HL-60 (cell line): ENCODE data around the gene WDR38.
A peak's percentile ranks its signal among the peaks of the same experiment; 100 is the strongest.

ENCODE experiments used
- DNase-seq, 2 experiments: peaks; one replicate each; pipeline ENCODE4 v3.0.0-alpha.2; 2010 to 2020; ENCODE audit warnings: low read depth in 1 of 2, low spot score in 1 of 2
- H3K27ac ChIP-seq: fragments of 250-450 bp; sonication (Bioruptor Pico); replicated peaks from 2 replicates; pipeline ENCODE4 v1.5.1; 2020; ENCODE audit warnings: mild to moderate bottlenecking, moderate library complexity
- H3K27me3 ChIP-seq: fragments of 250-450 bp; sonication (Bioruptor Pico); 2 replicates; pipeline ENCODE4 v1.5.1; 2021; ENCODE audit warnings: mild to moderate bottlenecking, moderate library complexity; ENCODE audit not compliant: insufficient read depth, poor library complexity, severe bottlenecking
- H3K4me3 ChIP-seq: replicated peaks from 2 replicates; pipeline ENCODE4 v1.5.1; 2011; ENCODE audit warnings: mild to moderate bottlenecking, control low read depth, low read length; ENCODE audit not compliant: insufficient read depth
- GABPA ChIP-seq: IDR thresholded peaks from 2 replicates; pipeline ENCODE4 v1.6.1; 2012; ENCODE audit warnings: low read depth
- POLR2AphosphoS5 ChIP-seq: IDR thresholded peaks from 2 replicates; pipeline ENCODE4 v1.6.1; 2012; ENCODE audit warnings: low read depth
- REST ChIP-seq: IDR thresholded peaks from 2 replicates; pipeline ENCODE4 v1.6.1; 2012; ENCODE audit warnings: low read depth; ENCODE audit not compliant: insufficient replicate concordance
- SPI1 ChIP-seq: IDR thresholded peaks from 2 replicates; pipeline ENCODE4 v1.6.1; 2012; ENCODE audit warnings: low read depth, mild to moderate bottlenecking, borderline replicate concordance
- TF ChIP-seq, protein P1 (sequence below): IDR thresholded peaks from one replicate; pipeline ENCODE4 v1.5.1; 2011; ENCODE audit warnings: low read length, control low read depth, inconsistent platforms; ENCODE audit not compliant: insufficient read depth

The WDR38 gene

DNA sequence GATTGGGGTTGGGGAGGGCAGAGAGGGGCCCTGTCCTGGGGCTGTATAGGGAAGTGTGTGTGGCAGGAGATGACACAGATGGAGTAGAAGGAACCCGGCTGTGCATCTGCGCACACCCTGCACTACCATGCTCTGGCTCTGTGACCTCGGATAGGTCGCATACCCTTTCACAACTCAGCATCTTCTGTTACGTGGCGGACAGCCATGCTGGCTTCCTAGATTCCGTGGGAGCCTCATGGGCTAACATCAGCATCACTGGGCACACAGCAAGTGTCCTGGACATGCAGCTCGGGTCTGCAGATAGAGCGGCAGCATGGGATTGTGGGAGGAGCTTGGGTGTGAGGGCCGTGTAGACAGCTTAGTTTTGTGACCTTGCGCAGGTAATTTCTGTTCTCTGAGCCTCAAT, 17.9 kb downstream of the WDR38 start:
- DNase-seq: peak in 1 of 2 experiments; percentile 57
- TF ChIP-seq POLR2AphosphoS5 (no peak), SPI1 (peak; percentile 56; the same call in 1 of the 2 replicates), REST (peak; percentile 3)
- TF ChIP-seq, protein P1, sequence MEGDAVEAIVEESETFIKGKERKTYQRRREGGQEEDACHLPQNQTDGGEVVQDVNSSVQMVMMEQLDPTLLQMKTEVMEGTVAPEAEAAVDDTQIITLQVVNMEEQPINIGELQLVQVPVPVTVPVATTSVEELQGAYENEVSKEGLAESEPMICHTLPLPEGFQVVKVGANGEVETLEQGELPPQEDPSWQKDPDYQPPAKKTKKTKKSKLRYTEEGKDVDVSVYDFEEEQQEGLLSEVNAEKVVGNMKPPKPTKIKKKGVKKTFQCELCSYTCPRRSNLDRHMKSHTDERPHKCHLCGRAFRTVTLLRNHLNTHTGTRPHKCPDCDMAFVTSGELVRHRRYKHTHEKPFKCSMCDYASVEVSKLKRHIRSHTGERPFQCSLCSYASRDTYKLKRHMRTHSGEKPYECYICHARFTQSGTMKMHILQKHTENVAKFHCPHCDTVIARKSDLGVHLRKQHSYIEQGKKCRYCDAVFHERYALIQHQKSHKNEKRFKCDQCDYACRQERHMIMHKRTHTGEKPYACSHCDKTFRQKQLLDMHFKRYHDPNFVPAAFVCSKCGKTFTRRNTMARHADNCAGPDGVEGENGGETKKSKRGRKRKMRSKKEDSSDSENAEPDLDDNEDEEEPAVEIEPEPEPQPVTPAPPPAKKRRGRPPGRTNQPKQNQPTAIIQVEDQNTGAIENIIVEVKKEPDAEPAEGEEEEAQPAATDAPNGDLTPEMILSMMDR: no peak
- H3K4me3 ChIP-seq: peak overlapping the region; percentile 73
- H3K27ac ChIP-seq: peak overlapping the region; percentile 95
- no peaks in the 10 kb centered on the region for H3K27me3 ChIP-seq

DNA sequence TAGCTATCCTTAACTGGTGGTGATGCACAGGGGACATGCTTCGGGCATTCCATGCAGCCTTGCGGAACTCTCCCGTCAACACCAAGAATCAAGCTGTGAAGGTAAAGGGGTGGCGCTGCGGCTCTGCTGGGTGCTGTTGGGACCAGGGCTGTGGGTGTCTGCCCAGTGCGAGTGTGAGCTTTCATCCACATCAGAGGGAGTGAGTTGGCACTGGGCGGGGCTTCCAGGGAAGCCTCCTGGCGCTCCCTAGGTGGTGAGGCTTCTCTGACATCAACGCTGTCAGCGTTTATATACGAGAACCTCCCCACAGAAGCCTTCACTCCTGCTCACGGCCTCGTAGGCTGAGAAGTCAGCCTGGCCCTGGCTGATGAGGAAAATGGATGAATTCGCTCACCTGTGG, 20.4 kb downstream of the WDR38 start:
- DNase-seq: no peak

GRCh38 chr9:124875501-124875900, 22.2 kb downstream of the WDR38 start:
- no peak overlapping the region for H3K27ac ChIP-seq
- H3K4me3 ChIP-seq: no peak overlapping the region
- DNase-seq: no peak
- TF ChIP-seq POLR2AphosphoS5: no peak
- no peaks in the 10 kb centered on the region for H3K27me3 ChIP-seq

More for the DNA sequence above, 20.4 kb downstream of the WDR38 start:
- Histone ChIP-seq H3K27ac (no peak overlapping the region), H3K27me3 (no peaks in the 10 kb centered on the region), H3K4me3 (no peak overlapping the region)
- TF ChIP-seq REST (no peak), GABPA (no peak), POLR2AphosphoS5 (no peak), SPI1 (no peak)
- TF ChIP-seq, protein P1: no peak

GRCh38 chr9:124877021-124877782, 23.9 kb downstream of the WDR38 start:
- TF ChIP-seq POLR2AphosphoS5 (no peak), GABPA (no peak), SPI1 (no peak), REST (no peak)
- TF ChIP-seq, protein P1: no peak
- Histone ChIP-seq H3K4me3 (no peak overlapping the region), H3K27me3 (no peaks in the 10 kb centered on the region), H3K27ac (no peak overlapping the region)
- DNase-seq: no peak
